SK-N-MC (cell line): ENCODE results near the gene SFXN5.

Experiments
- EZH2 ChIP-seq: fragments of 200-600 bp; sonication (generic); IDR thresholded peaks from one replicate; pipeline ENCODE4 v1.6.1; 2017; ENCODE audit warnings: antibody characterized with exemption
- POLR2AphosphoS5 ChIP-seq: IDR thresholded peaks from 2 replicates; pipeline ENCODE4 v1.6.1; 2012; ENCODE audit warnings: mild to moderate bottlenecking, low read depth, low read length, borderline replicate concordance

DNA sequence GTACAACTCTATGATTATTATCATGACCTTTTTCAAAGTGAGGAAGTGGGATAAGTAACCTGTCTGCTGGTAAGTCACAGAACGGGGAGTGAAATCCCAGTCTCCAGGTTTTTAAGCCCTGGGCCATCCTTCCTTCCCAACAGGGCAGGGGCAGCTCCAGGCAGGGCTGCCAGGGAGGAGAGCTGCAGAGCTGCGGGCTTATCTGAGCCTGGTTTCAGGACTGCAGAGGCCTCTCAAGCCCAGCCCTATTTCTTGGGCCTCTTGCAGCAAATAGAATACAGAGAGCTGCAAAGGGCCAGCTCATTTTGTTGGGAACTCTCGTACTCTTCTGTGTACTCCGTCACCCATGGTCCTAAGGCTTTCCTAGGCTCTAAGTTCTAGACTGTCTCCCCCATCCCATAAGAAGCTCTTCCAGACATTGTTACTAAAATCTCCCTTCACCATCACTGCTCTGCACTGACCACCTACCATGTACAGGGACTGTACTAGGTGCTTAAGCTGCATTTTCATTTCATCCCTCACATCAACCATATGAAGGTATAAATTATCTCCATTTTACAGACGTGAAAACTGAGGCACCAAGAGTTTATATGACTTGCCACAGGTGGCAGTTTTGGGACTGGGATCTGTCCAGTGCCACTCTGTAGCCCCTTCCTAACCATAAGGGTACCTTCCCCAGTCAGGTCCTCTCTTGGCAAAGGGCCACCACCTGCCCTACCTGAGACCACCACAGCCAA is 38.1 kb upstream of the SFXN5 start:
- TF ChIP-seq EZH2 (no peak), POLR2AphosphoS5 (no peak)
